ENCODE measurements around the gene CCDC187.

Gene CCDC187

GRCh38 chr9:136222166-136222905 is 81.6 kb downstream of the CCDC187 start:
- no peak for DNase-seq

- DNase-seq, result peak; percentile 16 to 29
Measured at GRCh38 chr9:136220017-136220729, 83.7 kb downstream of the CCDC187 start.

- DNase-seq, result no peak
Measured at GRCh38 chr9:136219276-136219675, 84.6 kb downstream of the CCDC187 start.

- no peak for DNase-seq
Measured at GRCh38 chr9:136218673-136219072, 85.2 kb downstream of the CCDC187 start.

GRCh38 chr9:136218271-136218670 is 85.6 kb downstream of the CCDC187 start:
- no peak for DNase-seq

GRCh38 chr9:136216541-136217244 is 87.2 kb downstream of the CCDC187 start:
- DNase-seq, result no peak

- DNase-seq, result no peak
Measured at GRCh38 chr9:136213733-136214132, 90.2 kb downstream of the CCDC187 start.

GRCh38 chr9:136212345-136212950 is 91.4 kb downstream of the CCDC187 start:
- DNase-seq, result no peak

GRCh38 chr9:136211441-136212344 is 92.2 kb downstream of the CCDC187 start:
- DNase-seq, result no peak

- no peak for DNase-seq
Measured at GRCh38 chr9:136211006-136211405, 92.9 kb downstream of the CCDC187 start.

- DNase-seq, result no peak
Measured at GRCh38 chr9:136210276-136210675, 93.6 kb downstream of the CCDC187 start.

- DNase-seq, result no peak
Measured at GRCh38 chr9:136209786-136210185, 94.1 kb downstream of the CCDC187 start.

- no peak for DNase-seq
Measured at GRCh38 chr9:136209232-136209631, 94.7 kb downstream of the CCDC187 start.

- no peak for DNase-seq
Measured at GRCh38 chr9:136208675-136209074, 95.2 kb downstream of the CCDC187 start.

- DNase-seq, result no peak
Measured at GRCh38 chr9:136207616-136208015, 96.3 kb downstream of the CCDC187 start.

- no peak for DNase-seq
Measured at GRCh38 chr9:136206602-136207275, 97.2 kb downstream of the CCDC187 start.

GRCh38 chr9:136205707-136205992 is 98.2 kb downstream of the CCDC187 start:
- DNase-seq, result no peak

- no peak for DNase-seq
Measured at GRCh38 chr9:136204838-136205706, 98.8 kb downstream of the CCDC187 start, which contains the start of gene LHX3. TSS of gene LHX3 (minus strand) at chr9:136205128. CDS start at chr9:136205012, 116 bp downstream.

GRCh38 chr9:136204145-136204805 is 99.6 kb downstream of the CCDC187 start:
- DNase-seq, result no peak
